Natural killer cell treated with Interleukin-12 subunit alpha and Interleukin-12 subunit beta and Interleukin-15 and Interleukin-18, amount 100 ng/mL, for 72 hours (primary cell): ENCODE results near the gene ATP6V1C2. TPM values are rescaled to one million over a fixed set of nuclear protein-coding genes. Genes with fewer than 3 reads are reported as not detected.

Experiments
- ATAC-seq, 2 donors: fragments of 150-1000 bp; cut with Tn5 transposase in 1 of 2; sonication (Bioruptor Pico), chemical (Tn5 transposase) in 1 of 2; 2 replicates each; pipeline ENCODE4 v1.10.0; 2021
- DNase-seq: peaks from one replicate; pipeline ENCODE4 v3.0.0; 2022; ENCODE audit warnings: low spot score
- H3K27ac Mint-ChIP-seq, 2 donors: 1 replicate in 1 of 2; 2 replicates in 1 of 2; pipeline ENCODE4 v1.8.0; 2022; ENCODE audit warnings: mixed read lengths in 2 of 2, mild to moderate bottlenecking in 1 of 2, moderate library complexity in 1 of 2
- H3K27me3 Mint-ChIP-seq, 2 donors: 1 replicate in 1 of 2; 2 replicates in 1 of 2; pipeline ENCODE4 v1.8.0; 2022; ENCODE audit warnings: mixed read lengths in 2 of 2
- H3K36me3 Mint-ChIP-seq: one replicate; pipeline ENCODE4 v1.8.0; 2022; ENCODE audit warnings: mixed read lengths
- H3K4me1 Mint-ChIP-seq, 2 donors: 1 replicate in 1 of 2; 2 replicates in 1 of 2; pipeline ENCODE4 v1.8.0; 2022; ENCODE audit warnings: low read depth in 2 of 2, mixed read lengths in 2 of 2, mild to moderate bottlenecking in 1 of 2
- H3K4me3 Mint-ChIP-seq: one replicate; pipeline ENCODE4 v1.8.0; 2022; ENCODE audit warnings: mixed read lengths
- H3K9me3 Mint-ChIP-seq: 2 replicates; pipeline ENCODE4 v1.8.0; 2022; ENCODE audit warnings: mixed read lengths
- total RNA-seq, 2 donors: library from RNA; stranded (reverse); gene quantifications; one replicate each; pipeline ENCODE4 v1.2.3, GENCODE V29; 2022

ATP6V1C2 gene
- total RNA-seq, 2 donors from 2014 or later = not detected

- Mint-ChIP-seq H3K36me3 (no peaks in the 10 kb centered on the region), H3K9me3 (no peaks in the 10 kb centered on the region), H3K4me3 (no peak overlapping the region), H3K27me3 (peaks cover 7 to 9% of the 10 kb centered on the region in 2 donors), H3K27ac (no peak overlapping the region), H3K4me1 (no peaks in the 10 kb centered on the region)
- ATAC-seq (no peak), DNase-seq (no peak)
Observed at GRCh38 chr2:10750610-10751009, 29.2 kb downstream of the ATP6V1C2 start.

GRCh38 chr2:10752236-10752635 lies 30.8 kb downstream of the ATP6V1C2 start:
- H3K27ac Mint-ChIP-seq = no peak overlapping the region
- H3K9me3 Mint-ChIP-seq = no peaks in the 10 kb centered on the region
- H3K4me1 Mint-ChIP-seq = no peaks in the 10 kb centered on the region
- no peak overlapping the region for H3K4me3 Mint-ChIP-seq
- ATAC-seq (peak in 1 of 2 donors; percentile 6), DNase-seq (no peak)
- H3K36me3 Mint-ChIP-seq = no peaks in the 10 kb centered on the region
- H3K27me3 Mint-ChIP-seq = peaks cover 7 to 9% of the 10 kb centered on the region in 2 donors

- DNase-seq = no peak
- no peaks in the 10 kb centered on the region for H3K36me3 Mint-ChIP-seq
- H3K4me3 Mint-ChIP-seq = no peak overlapping the region
- H3K9me3 Mint-ChIP-seq = no peaks in the 10 kb centered on the region
- ATAC-seq = no peak
- no peak overlapping the region for H3K27ac Mint-ChIP-seq
- H3K4me1 Mint-ChIP-seq = no peaks in the 10 kb centered on the region
- peaks cover 5 to 9% of the 10 kb centered on the region in 2 donors for H3K27me3 Mint-ChIP-seq
Observed at GRCh38 chr2:10753156-10753555, 31.7 kb downstream of the ATP6V1C2 start.

GRCh38 chr2:10753876-10754275 lies 32.4 kb downstream of the ATP6V1C2 start:
- H3K27me3 Mint-ChIP-seq = peaks cover 5 to 9% of the 10 kb centered on the region in 2 donors
- no peaks in the 10 kb centered on the region for H3K36me3 Mint-ChIP-seq
- no peak for ATAC-seq
- H3K9me3 Mint-ChIP-seq = no peaks in the 10 kb centered on the region
- no peak for DNase-seq
- H3K4me1 Mint-ChIP-seq = no peaks in the 10 kb centered on the region
- no peak overlapping the region for H3K4me3 Mint-ChIP-seq
- H3K27ac Mint-ChIP-seq = no peak overlapping the region

- no peak overlapping the region for H3K4me3 Mint-ChIP-seq
- H3K27ac Mint-ChIP-seq = no peak overlapping the region
- H3K27me3 Mint-ChIP-seq = peaks cover 5% of the 10 kb centered on the region in 2 donors
- no peaks in the 10 kb centered on the region for H3K9me3 Mint-ChIP-seq
- no peak for ATAC-seq
- no peak for DNase-seq
- no peaks in the 10 kb centered on the region for H3K36me3 Mint-ChIP-seq
- H3K4me1 Mint-ChIP-seq = no peaks in the 10 kb centered on the region
Observed at GRCh38 chr2:10755621-10756020, 34.2 kb downstream of the ATP6V1C2 start.

- Mint-ChIP-seq H3K36me3 (no peaks in the 10 kb centered on the region), H3K4me1 (no peaks in the 10 kb centered on the region), H3K9me3 (no peaks in the 10 kb centered on the region), H3K4me3 (no peak overlapping the region), H3K27me3 (peaks cover 0 to 2% of the 10 kb centered on the region in 2 donors), H3K27ac (no peak overlapping the region)
- no peak for ATAC-seq
- DNase-seq = no peak
Observed at GRCh38 chr2:10757814-10758286, 36.4 kb downstream of the ATP6V1C2 start.

- Mint-ChIP-seq H3K27ac (no peak overlapping the region), H3K4me3 (no peak overlapping the region)
Observed at GRCh38 chr2:10759151-10759714, 37.8 kb downstream of the ATP6V1C2 start.

GRCh38 chr2:10760794-10761504 lies 39.5 kb downstream of the ATP6V1C2 start:
- no peaks in the 10 kb centered on the region for H3K4me1 Mint-ChIP-seq
- H3K27me3 Mint-ChIP-seq = no peaks in the 10 kb centered on the region
- ATAC-seq (peak in 1 of 2 donors; percentile 11), DNase-seq (no peak)
- no peak overlapping the region for H3K27ac Mint-ChIP-seq
- no peak overlapping the region for H3K4me3 Mint-ChIP-seq
- no peaks in the 10 kb centered on the region for H3K36me3 Mint-ChIP-seq
- no peaks in the 10 kb centered on the region for H3K9me3 Mint-ChIP-seq

More at GRCh38 chr2:10759151-10759714, 37.8 kb downstream of the ATP6V1C2 start:
- Mint-ChIP-seq H3K9me3 (no peaks in the 10 kb centered on the region), H3K4me1 (no peaks in the 10 kb centered on the region), H3K36me3 (no peaks in the 10 kb centered on the region), H3K27me3 (peaks cover 0 to 2% of the 10 kb centered on the region in 2 donors)
- ATAC-seq (no peak), DNase-seq (no peak)

GRCh38 chr2:10761591-10761990 lies 40.2 kb downstream of the ATP6V1C2 start:
- no peak for ATAC-seq
- Mint-ChIP-seq H3K27ac (no peak overlapping the region), H3K4me1 (no peaks in the 10 kb centered on the region), H3K27me3 (no peaks in the 10 kb centered on the region), H3K36me3 (no peaks in the 10 kb centered on the region), H3K9me3 (no peaks in the 10 kb centered on the region), H3K4me3 (no peak overlapping the region)
- DNase-seq = no peak

- Mint-ChIP-seq H3K4me3 (no peak overlapping the region), H3K9me3 (no peaks in the 10 kb centered on the region), H3K27me3 (no peaks in the 10 kb centered on the region), H3K27ac (no peak overlapping the region), H3K4me1 (no peaks in the 10 kb centered on the region), H3K36me3 (no peaks in the 10 kb centered on the region)
- no peak for ATAC-seq
- DNase-seq = no peak
Observed at GRCh38 chr2:10762651-10763460, 41.4 kb downstream of the ATP6V1C2 start.

- H3K27me3 Mint-ChIP-seq = no peaks in the 10 kb centered on the region
- no peaks in the 10 kb centered on the region for H3K4me1 Mint-ChIP-seq
- DNase-seq (no peak), ATAC-seq (no peak)
- H3K4me3 Mint-ChIP-seq = no peak overlapping the region
- no peaks in the 10 kb centered on the region for H3K36me3 Mint-ChIP-seq
- H3K9me3 Mint-ChIP-seq = no peaks in the 10 kb centered on the region
- no peak overlapping the region for H3K27ac Mint-ChIP-seq
Observed at GRCh38 chr2:10763461-10763800, 42.0 kb downstream of the ATP6V1C2 start.

GRCh38 chr2:10764096-10764785 lies 42.8 kb downstream of the ATP6V1C2 start:
- no peak overlapping the region for H3K4me3 Mint-ChIP-seq
- ATAC-seq (peak in 1 of 2 donors; percentile 30), DNase-seq (no peak)
- no peaks in the 10 kb centered on the region for H3K36me3 Mint-ChIP-seq
- H3K9me3 Mint-ChIP-seq = no peaks in the 10 kb centered on the region
- no peak overlapping the region for H3K27ac Mint-ChIP-seq
- H3K4me1 Mint-ChIP-seq = no peaks in the 10 kb centered on the region
- H3K27me3 Mint-ChIP-seq = no peaks in the 10 kb centered on the region

- H3K36me3 Mint-ChIP-seq = no peaks in the 10 kb centered on the region
Observed at GRCh38 chr2:10764896-10765295, 43.5 kb downstream of the ATP6V1C2 start.

More at GRCh38 chr2:10764896-10765295, 43.5 kb downstream of the ATP6V1C2 start:
- peak in 1 of 2 donors; percentile 2 for ATAC-seq
- no peaks in the 10 kb centered on the region for H3K27me3 Mint-ChIP-seq
- no peak overlapping the region for H3K4me3 Mint-ChIP-seq
- H3K9me3 Mint-ChIP-seq = no peaks in the 10 kb centered on the region
- no peak for DNase-seq
- no peaks in the 10 kb centered on the region for H3K4me1 Mint-ChIP-seq
- H3K27ac Mint-ChIP-seq = no peak overlapping the region
